Activated naive CD8-positive, alpha-beta T cell treated with anti-CD3 and anti-CD28 coated beads, Interleukin-2, amount 50 U/mL, for 24 hours (primary cell): ENCODE results near the gene SLC25A18.
"Not testable (repeated sequence)": the region's sequence is repeated elsewhere in the genome, so short reads cannot be mapped to it uniquely, and the experiment has no call there.

Source experiments
- ATAC-seq: fragments of 150-1000 bp; cut with Tn5 transposase; one replicate; pipeline ENCODE4 v1.10.0; 2021
- DNase-seq: peaks from one replicate; pipeline ENCODE4 v3.0.0; 2021
- H3K27ac Mint-ChIP-seq: one replicate; pipeline ENCODE4 v1.8.0; 2021; ENCODE audit warnings: mild to moderate bottlenecking, mixed read lengths
- H3K27me3 Mint-ChIP-seq: one replicate; pipeline ENCODE4 v1.8.0; 2021; ENCODE audit warnings: mixed read lengths
- H3K36me3 Mint-ChIP-seq: one replicate; pipeline ENCODE4 v1.8.0; 2021; ENCODE audit warnings: low read depth, mixed read lengths
- H3K4me1 Mint-ChIP-seq: one replicate; pipeline ENCODE4 v1.8.0; 2021; ENCODE audit warnings: mixed read lengths
- H3K4me3 Mint-ChIP-seq: one replicate; pipeline ENCODE4 v1.8.0; 2021; ENCODE audit warnings: mild to moderate bottlenecking, moderate library complexity, mixed read lengths
- H3K9me3 Mint-ChIP-seq: one replicate; pipeline ENCODE4 v1.8.0; 2021; ENCODE audit warnings: mixed read lengths

The SLC25A18 gene, protein sequence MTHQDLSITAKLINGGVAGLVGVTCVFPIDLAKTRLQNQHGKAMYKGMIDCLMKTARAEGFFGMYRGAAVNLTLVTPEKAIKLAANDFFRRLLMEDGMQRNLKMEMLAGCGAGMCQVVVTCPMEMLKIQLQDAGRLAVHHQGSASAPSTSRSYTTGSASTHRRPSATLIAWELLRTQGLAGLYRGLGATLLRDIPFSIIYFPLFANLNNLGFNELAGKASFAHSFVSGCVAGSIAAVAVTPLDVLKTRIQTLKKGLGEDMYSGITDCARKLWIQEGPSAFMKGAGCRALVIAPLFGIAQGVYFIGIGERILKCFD

DNA sequence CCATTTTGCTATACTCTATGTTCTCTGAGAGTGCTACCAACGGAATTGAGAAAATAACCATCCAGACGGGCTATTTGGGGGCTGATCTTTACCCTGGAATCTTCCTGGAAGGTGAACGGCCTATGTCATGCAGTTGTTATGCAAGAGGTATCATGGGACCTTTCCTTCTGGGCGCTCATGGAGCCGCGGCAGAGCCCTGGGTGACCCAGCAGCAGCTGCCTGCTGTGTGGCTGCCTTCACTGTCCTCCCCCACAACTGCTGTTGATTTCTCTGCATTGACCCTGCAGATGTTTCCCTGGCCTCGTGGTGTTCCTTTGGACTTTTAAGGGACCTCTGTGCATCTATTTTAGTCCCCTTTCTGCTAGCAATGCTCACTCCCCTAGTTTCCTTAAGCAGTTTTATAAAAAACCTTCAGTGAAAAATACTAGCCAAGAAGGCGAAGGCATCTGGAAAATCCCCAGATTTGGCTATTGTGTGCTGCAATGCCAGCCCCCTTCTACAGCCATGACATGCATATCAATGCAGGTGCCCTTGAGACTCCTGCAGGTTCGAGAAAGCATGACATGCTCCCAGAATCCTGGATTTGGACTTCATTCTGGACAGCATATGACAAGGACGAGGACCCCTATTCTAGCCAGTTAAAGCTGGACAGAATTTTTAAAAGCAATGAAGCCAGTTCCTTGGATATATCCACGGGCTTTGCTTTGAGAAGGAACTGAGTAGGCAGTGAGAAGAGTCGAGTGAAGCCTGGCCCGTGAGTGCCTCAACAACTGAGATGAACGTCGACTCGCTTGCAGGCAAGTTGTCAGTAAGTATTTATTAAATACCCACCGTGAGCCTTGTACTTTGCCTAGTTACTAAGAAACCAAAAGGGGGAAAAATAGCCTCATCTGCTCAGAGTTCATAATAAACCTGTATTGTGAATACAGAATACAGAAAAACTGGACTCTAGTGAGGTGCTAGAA, at the start of gene SLC25A18:
TSS of gene SLC25A18 (plus strand) at position 593 of the 965 bp plus-strand sequence. CDS start 16,447 bp downstream, outside the sequence.
- no peaks in the 10 kb centered on the region for H3K36me3 Mint-ChIP-seq
- no peaks in the 10 kb centered on the region for H3K4me1 Mint-ChIP-seq
- H3K27me3 Mint-ChIP-seq = peaks cover 4% of the 10 kb centered on the region
- H3K27ac Mint-ChIP-seq = no peak within 1 kb of the TSS
- ATAC-seq (no peak), DNase-seq (no peak)
- no peak within 1 kb of the TSS for H3K4me3 Mint-ChIP-seq
- H3K9me3 Mint-ChIP-seq = no peaks in the 10 kb centered on the region

DNA sequence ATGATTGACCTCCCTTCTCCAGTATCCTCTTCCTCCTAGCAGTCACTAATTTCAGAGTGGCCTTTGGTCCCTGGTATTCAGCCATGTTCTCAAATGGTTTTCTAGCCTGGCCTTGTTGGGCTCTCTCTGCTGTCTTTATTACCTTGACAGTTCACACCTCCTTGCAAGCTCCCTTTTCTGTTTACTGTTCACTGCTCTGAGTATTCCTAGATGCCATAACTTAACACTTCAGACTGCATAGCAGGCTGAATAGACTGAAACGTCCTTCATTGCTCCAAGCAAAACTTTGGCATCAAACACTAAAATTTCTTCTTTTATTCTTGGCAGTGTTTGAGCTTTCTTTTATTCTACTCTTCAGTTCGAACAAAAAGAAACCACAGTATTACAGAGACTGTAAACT, 49.7 kb upstream of the SLC25A18 start:
- no peak for DNase-seq
- no peaks in the 10 kb centered on the region for H3K9me3 Mint-ChIP-seq
- no peak overlapping the region for H3K27ac Mint-ChIP-seq
- peaks cover 8% of the 10 kb centered on the region for H3K27me3 Mint-ChIP-seq
- ATAC-seq = no peak
- H3K4me3 Mint-ChIP-seq = no peak overlapping the region
- H3K4me1 Mint-ChIP-seq = no peaks in the 10 kb centered on the region
- no peaks in the 10 kb centered on the region for H3K36me3 Mint-ChIP-seq

DNA sequence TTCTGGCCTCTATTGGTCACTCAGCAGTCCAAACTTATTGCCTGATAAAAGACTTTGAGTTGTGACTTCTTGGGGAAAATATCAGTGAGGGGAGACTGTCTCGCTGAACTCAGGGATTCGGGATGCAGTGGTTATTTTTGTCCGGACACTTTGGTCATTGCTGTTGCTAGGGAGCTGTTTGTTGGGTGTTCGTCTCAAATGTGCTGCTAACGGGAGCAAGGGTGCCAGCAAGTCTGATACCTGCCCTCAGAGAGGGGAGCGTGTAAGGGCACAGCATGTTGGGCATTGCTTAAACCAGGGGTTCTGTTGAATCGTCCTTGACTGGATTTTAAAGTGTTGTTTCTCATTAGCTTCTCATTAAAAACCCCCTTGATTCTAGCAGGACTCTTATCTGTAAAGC, 49.2 kb upstream of the SLC25A18 start:
- Mint-ChIP-seq H3K27me3 (peaks cover 8% of the 10 kb centered on the region), H3K4me3 (no peak overlapping the region), H3K9me3 (no peaks in the 10 kb centered on the region), H3K27ac (no peak overlapping the region), H3K36me3 (no peaks in the 10 kb centered on the region), H3K4me1 (no peaks in the 10 kb centered on the region)
- ATAC-seq = no peak
- DNase-seq = no peak

DNA sequence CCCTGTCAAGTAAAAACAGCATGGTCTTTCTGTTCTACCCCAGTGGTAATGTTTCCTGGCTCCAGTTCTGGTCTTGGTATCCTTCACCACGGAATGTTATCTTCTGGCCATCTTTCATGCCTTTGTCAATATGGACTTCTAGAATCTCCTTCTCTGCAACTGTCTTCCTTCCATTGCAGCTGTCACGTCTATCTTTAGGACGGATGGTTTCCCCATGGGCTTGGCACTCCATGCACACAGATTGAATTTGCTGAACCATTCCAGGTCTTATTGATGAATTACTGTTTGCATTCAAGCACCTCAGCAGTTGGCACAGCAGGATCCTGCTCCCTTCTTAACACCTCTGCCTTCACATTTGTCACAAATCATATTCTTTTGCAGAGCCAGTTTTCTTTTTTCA, 44.9 kb upstream of the SLC25A18 start:
- no peaks in the 10 kb centered on the region for H3K4me1 Mint-ChIP-seq
- no peak overlapping the region for H3K4me3 Mint-ChIP-seq
- no peaks in the 10 kb centered on the region for H3K9me3 Mint-ChIP-seq
- peaks cover 7% of the 10 kb centered on the region for H3K27me3 Mint-ChIP-seq
- DNase-seq (no peak), ATAC-seq (no peak)
- no peak overlapping the region for H3K27ac Mint-ChIP-seq
- no peaks in the 10 kb centered on the region for H3K36me3 Mint-ChIP-seq

DNA sequence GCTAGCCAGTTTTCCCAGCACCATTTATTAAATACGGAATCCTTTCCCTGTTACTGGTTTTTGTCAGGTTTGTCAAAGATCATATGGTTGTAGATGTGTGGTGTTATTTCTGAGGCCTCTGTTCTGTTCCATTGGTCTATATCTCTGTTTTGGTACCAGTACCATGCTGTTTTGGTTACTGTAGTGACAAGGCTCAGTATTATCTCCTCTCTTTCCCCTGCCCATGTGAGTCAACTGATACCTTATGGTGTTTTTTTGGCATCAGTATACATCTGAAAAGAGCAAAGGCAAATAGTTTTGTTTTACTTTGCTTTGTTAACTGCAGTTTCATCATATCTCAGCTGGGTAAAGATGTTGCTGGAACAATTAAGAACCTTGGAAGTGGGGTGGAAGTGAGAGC, 41.3 kb upstream of the SLC25A18 start:
- not testable (repeated sequence) for H3K4me3 Mint-ChIP-seq, ATAC-seq, DNase-seq, H3K27ac Mint-ChIP-seq, H3K36me3 Mint-ChIP-seq, H3K4me1 Mint-ChIP-seq, H3K9me3 Mint-ChIP-seq
- H3K27me3 Mint-ChIP-seq = peaks cover 14% of the 10 kb centered on the region

DNA sequence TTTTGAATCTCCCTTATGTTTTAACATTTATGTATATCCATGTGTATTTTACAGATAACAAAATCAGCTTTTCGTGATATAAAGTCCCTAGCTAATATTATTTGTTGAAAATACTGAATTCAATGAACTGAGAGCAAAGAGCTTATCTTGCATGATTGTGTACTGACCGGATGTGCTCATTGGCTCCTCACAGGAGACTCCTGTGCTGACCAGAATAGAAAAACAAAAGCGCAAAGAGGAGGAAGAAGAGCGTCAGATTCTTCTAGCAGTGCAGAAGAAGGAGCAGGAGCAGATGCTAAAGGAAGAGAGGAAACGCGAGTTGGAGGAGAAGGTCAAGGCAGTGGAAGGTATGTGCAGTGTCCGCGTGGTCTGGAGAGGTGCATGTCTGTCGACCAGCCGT, 39.4 kb upstream of the SLC25A18 start:
- Mint-ChIP-seq H3K27me3 (peaks cover 29% of the 10 kb centered on the region), H3K9me3 (no peaks in the 10 kb centered on the region), H3K36me3 (no peaks in the 10 kb centered on the region), H3K4me3 (no peak overlapping the region), H3K27ac (no peak overlapping the region), H3K4me1 (peaks cover 5% of the 10 kb centered on the region)
- ATAC-seq (no peak), DNase-seq (no peak)

DNA sequence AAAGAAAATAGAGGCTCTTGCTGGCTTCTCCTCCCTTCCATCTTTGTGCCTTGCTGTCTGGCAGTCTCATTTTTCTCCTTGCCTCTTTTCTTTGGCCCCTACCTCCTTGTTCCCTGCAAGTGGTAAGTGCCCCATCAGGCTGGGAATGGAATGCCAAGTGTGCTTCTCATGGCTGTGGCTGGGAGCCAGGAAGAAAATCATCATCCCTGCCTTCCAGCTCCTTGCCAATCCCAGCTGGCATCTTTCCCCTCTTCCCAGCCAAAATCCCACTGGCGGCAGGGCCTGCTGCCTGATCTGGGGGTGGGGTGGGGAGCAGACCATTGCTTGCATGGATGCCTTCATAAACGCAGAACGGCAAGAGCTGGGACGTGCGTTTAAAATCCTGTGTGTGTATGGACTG, 27.0 kb upstream of the SLC25A18 start:
- H3K36me3 Mint-ChIP-seq = no peaks in the 10 kb centered on the region

DNA sequence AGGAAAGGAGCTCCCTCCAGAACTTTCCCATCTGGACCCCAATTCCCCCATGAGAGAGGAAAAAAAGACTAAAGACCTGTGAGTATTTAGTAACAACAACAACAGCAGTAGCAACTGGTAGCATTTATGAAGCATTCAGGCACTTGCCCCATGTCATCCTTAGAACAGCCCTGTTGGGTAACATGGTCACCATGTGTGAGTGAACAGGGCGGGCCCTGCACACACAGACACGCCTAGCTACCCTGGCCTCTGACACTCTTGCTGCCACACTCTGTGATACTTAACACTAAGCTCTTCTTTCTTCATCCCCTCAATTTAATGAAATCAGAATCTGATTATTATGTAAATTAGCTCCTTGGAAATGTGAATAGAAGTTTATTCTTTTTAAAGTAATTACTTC, 26.1 kb upstream of the SLC25A18 start:
- Mint-ChIP-seq H3K4me3 (no peak overlapping the region), H3K4me1 (no peaks in the 10 kb centered on the region), H3K36me3 (no peaks in the 10 kb centered on the region), H3K27ac (no peak overlapping the region), H3K9me3 (no peaks in the 10 kb centered on the region), H3K27me3 (no peaks in the 10 kb centered on the region)
- ATAC-seq (no peak), DNase-seq (no peak)

More for the DNA sequence above, 27.0 kb upstream of the SLC25A18 start:
- H3K9me3 Mint-ChIP-seq = no peaks in the 10 kb centered on the region
- H3K4me1 Mint-ChIP-seq = no peaks in the 10 kb centered on the region
- no peak for ATAC-seq
- H3K4me3 Mint-ChIP-seq = no peak overlapping the region
- no peak overlapping the region for H3K27ac Mint-ChIP-seq
- no peak for DNase-seq
- no peaks in the 10 kb centered on the region for H3K27me3 Mint-ChIP-seq

DNA sequence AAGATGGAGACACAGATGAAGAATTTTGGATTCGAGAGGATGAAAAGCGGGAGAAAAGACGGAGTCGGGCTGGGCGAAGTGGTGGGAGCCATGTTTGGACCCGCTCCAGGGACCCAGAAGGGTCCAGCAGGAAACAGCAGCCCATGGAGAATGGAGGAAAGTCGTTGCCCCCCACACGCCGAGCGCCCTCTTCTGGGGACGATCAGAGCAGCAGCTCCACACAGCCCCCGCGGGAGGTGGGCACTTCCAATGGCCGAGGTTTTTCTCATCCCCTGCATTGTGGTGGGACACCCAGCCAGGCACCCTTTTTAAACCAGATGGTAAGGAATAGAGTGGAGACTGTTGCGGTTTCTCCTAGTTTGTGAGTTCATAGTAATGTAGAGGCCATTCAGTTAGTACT, 22.8 kb upstream of the SLC25A18 start:
- H3K4me3 Mint-ChIP-seq = no peak overlapping the region
- DNase-seq = no peak
- no peak for ATAC-seq

DNA sequence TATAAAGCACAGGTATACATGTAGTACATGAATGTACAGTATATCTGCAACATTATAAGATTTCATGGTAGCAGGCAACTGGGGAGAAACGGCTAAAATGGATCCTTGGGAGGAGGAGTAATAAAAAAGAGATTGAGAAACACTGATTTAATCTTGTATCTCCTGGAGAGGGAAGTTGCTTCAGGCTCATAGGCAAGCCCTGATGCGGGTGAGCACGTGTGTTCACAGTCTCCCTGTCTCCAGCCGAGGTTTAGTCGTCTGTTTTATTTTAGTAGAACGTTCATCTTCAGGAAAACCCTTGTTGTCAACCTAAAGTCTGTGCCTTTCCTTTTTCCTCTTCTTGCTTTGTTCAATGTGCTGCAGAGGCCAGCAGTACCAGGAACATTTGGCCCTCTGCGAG, 21.8 kb upstream of the SLC25A18 start:
- Mint-ChIP-seq H3K9me3 (no peaks in the 10 kb centered on the region), H3K27ac (no peak overlapping the region), H3K4me3 (no peak overlapping the region), H3K36me3 (no peaks in the 10 kb centered on the region), H3K27me3 (no peaks in the 10 kb centered on the region), H3K4me1 (no peaks in the 10 kb centered on the region)
- ATAC-seq (no peak), DNase-seq (no peak)

More for the DNA sequence above, 22.8 kb upstream of the SLC25A18 start:
- no peaks in the 10 kb centered on the region for H3K27me3 Mint-ChIP-seq
- no peaks in the 10 kb centered on the region for H3K36me3 Mint-ChIP-seq
- no peak overlapping the region for H3K27ac Mint-ChIP-seq
- no peaks in the 10 kb centered on the region for H3K9me3 Mint-ChIP-seq
- H3K4me1 Mint-ChIP-seq = no peaks in the 10 kb centered on the region

DNA sequence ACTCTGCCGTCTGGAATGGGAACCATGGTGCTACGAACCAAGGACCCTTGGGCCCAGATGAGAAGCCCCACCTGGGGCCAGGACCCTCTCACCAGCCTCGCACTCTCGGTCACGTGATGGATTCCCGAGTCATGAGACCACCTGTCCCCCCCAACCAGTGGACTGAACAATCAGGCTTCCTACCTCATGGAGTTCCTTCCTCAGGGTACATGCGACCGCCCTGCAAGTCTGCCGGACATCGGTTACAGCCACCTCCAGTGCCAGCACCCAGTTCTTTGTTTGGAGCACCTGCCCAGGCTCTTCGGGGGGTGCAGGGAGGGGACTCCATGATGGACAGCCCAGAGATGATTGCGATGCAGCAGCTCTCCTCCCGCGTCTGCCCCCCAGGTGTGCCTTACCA, 20.8 kb upstream of the SLC25A18 start:
- Mint-ChIP-seq H3K27me3 (no peaks in the 10 kb centered on the region), H3K9me3 (no peaks in the 10 kb centered on the region), H3K36me3 (no peaks in the 10 kb centered on the region), H3K4me1 (no peaks in the 10 kb centered on the region), H3K27ac (no peak overlapping the region), H3K4me3 (no peak overlapping the region)
- ATAC-seq (no peak), DNase-seq (no peak)

DNA sequence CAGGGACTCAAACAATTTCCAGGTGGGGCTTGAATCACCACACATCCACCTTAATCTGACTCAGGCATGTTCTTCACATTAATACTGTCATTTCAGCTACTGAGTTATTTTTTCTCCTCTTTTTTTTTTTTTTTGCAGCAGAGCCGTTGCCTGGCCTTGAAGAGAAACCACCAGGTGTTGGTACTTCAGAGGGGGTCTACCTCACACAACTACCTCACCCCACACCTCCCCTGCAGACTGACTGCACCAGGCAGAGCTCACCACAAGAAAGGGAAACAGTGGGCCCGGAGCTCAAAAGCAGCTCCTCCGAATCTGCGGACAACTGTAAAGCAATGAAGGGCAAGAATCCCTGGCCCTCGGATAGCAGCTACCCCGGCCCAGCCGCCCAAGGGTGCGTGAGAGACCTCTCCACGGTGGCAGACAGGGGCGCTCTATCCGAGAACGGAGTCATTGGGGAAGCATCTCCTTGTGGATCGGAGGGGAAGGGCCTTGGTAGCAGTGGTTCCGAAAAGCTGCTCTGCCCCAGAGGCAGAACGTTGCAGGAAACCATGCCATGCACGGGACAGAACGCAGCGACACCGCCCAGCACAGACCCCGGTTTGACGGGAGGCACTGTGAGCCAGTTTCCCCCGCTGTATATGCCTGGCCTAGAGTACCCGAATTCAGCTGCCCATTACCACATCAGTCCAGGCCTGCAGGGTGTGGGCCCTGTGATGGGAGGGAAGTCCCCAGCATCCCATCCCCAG, 15.1 kb upstream of the SLC25A18 start:
- Mint-ChIP-seq H3K36me3 (no peaks in the 10 kb centered on the region), H3K27me3 (no peaks in the 10 kb centered on the region), H3K4me3 (no peak overlapping the region), H3K27ac (no peak overlapping the region), H3K4me1 (no peaks in the 10 kb centered on the region), H3K9me3 (no peaks in the 10 kb centered on the region)
- DNase-seq (no peak), ATAC-seq (no peak)

DNA sequence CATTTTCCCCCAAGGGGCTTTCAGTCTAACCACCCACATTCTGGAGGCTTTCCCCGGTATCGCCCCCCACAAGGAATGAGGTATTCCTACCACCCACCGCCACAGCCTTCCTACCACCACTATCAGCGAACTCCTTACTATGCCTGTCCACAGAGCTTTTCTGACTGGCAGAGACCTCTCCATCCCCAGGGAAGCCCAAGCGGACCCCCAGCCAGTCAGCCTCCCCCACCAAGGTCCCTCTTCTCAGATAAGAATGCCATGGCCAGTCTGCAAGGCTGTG, 14.6 kb upstream of the SLC25A18 start:
- Mint-ChIP-seq H3K27me3 (no peaks in the 10 kb centered on the region), H3K4me3 (no peak overlapping the region), H3K36me3 (no peaks in the 10 kb centered on the region), H3K27ac (peak overlapping the region; percentile 52), H3K9me3 (no peaks in the 10 kb centered on the region), H3K4me1 (no peaks in the 10 kb centered on the region)
- ATAC-seq = no peak
- DNase-seq = no peak

DNA sequence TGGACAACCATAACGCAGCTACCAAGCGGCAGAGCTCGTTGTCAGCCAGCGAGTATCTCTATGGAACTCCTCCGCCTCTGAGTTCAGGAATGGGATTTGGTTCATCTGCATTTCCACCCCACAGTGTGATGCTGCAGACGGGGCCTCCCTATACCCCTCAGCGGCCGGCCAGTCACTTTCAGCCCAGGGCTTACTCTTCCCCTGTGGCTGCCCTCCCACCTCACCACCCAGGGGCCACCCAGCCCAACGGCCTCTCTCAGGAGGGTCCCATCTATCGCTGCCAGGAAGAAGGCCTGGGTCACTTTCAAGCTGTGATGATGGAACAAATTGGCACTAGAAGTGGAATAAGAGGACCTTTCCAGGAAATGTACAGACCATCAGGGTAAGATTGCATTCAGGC, 14.1 kb upstream of the SLC25A18 start:
- H3K27me3 Mint-ChIP-seq = no peaks in the 10 kb centered on the region
- no peaks in the 10 kb centered on the region for H3K4me1 Mint-ChIP-seq
- no peaks in the 10 kb centered on the region for H3K36me3 Mint-ChIP-seq
- H3K9me3 Mint-ChIP-seq = no peaks in the 10 kb centered on the region
- DNase-seq = no peak
- H3K27ac Mint-ChIP-seq = no peak overlapping the region
- H3K4me3 Mint-ChIP-seq = no peak overlapping the region
- ATAC-seq = peak; percentile 10

DNA sequence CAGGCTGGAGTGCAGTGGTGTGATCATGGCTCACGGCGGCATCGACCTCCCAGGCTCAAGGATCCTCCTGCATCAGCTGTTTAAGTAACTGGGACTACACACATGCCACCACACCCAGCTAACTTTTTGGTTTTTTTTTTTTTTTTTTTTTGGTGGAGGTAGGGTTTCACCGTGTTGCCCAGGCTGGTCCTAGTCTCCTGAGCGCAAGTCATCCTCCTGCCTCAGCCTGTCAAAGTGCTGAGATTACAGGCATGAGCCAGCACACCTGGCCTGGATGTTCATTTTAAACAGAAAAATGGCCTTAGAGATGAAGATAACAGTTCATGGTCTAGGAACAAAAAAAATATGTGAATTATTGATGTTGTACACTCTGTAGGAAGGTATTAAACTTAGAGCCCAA, 13.6 kb upstream of the SLC25A18 start:
- H3K9me3 Mint-ChIP-seq = no peaks in the 10 kb centered on the region
- no peaks in the 10 kb centered on the region for H3K4me1 Mint-ChIP-seq
- H3K4me3 Mint-ChIP-seq = no peak overlapping the region
- no peak for ATAC-seq
- H3K27me3 Mint-ChIP-seq = no peaks in the 10 kb centered on the region
- H3K27ac Mint-ChIP-seq = no peak overlapping the region
- no peak for DNase-seq
- H3K36me3 Mint-ChIP-seq = no peaks in the 10 kb centered on the region
